HG03095 (cell line): ENCODE data around the gene MOV10.
A peak's percentile ranks its signal among the peaks of the same experiment; 100 is the strongest.

Experiments used
- ATAC-seq: cut with Tn5 transposase; IDR thresholded peaks from one replicate; pipeline ENCODE4 v1.9.1; 2021; ENCODE audit warnings: moderate library complexity; ENCODE audit not compliant: unreplicated experiment

MOV10 gene

DNA sequence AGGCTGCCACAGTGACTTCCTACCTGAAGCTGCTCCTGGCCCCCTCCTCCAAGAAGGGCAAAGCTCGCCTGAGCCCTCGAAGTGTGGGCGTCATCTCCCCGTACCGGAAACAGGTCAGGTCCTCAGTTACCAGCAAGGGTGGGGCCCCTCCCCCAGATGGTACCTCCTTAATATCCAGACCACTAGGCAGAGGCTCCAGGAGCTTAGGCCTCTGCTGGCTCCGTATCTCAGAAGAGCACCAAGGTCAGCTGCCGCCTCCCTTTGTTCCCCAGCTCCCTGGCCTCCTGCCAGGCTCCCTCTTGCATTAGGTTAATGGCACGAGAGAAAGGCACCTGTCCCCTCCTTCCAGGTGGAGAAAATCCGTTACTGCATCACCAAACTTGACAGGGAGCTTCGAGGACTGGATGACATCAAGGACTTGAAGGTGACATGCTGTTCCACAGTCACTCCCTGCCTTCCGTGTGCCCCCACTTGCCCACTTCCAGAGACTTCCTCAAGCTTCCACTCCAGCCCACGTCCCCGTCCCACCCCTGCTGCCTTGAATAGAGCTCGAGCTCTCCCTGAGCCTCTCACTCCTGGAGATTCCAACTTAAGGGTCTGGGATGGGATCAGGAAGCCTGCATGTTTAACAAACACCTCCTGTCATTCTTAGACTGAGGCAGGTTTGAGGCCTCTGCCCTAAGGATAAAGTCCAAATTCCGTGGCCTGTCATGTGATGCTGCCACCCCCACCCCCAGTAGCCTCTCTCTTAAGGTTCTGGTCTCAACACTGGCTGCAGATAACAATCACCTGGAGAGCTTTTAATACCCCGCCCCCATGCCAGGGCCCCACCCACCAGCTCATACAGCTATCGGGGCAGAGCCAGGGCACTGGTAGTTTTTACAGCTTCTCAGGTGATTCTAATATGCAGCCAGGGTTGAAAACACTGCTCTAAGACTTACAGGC, 24.2 kb downstream of the MOV10 start:
- ATAC-seq: no peak

DNA sequence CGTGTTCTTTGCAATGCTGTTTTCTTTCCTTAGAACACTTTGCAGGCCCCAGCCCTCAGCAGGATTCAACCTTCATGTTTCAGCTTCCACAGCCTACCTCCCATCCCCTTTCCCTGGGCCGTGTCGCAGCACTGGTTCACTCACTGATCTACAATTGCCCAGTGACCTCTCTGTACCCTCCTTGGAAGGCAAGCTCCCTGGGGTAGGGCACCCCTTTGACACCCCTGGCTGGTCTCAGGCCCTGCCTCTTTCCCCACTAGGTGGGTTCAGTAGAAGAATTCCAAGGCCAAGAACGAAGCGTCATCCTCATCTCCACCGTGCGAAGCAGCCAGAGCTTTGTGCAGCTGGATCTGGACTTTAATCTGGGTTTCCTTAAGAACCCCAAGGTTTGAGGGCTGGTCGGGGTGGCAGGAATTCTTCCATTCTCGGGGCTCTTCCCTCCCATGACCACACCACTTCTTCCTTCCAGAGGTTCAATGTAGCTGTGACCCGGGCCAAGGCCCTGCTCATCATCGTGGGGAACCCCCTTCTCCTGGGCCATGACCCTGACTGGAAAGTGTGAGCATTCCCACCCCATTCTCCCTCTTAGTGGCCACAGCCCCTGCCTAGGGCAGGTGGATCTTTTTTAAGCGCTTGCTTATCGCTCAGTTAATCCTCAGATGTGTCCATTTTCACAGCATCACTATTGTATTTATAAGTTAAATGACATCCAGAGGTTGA, 25.1 kb downstream of the MOV10 start:
- no peak for ATAC-seq

DNA sequence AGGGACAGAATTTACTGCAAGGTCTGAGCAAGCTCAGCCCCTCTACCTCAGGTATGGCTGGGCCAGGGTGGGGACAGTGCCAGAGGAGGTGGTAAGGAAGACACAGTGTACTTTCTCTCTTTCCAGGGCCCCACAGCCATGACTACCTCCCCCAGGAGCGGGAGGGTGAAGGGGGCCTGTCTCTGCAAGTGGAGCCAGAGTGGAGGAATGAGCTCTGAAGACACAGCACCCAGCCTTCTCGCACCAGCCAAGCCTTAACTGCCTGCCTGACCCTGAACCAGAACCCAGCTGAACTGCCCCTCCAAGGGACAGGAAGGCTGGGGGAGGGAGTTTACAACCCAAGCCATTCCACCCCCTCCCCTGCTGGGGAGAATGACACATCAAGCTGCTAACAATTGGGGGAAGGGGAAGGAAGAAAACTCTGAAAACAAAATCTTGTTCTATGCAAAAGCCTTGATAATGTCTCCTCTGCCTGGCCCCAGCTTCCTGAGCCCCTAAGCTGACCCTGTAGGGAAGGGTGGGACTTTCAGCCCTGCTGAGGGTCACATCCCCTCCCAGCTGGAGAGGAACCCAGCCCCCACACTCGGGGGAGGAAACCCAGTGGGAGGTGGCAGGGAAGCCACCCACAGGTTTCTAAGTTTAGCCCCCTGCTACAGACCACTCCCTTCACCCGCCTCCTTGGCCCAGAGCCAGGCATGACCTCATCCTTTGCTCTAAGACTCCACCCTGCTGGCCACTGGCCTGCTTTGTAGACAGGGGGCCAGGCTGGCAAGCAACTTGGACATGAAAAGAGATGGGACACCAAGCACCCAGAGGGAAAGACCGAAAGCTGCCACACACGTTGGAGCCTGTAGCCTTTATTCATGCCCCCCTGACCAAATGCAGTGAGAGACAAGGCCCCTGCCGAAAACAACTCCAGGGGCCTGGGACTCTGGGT, 26.1 kb downstream of the MOV10 start:
- ATAC-seq: no peak

DNA sequence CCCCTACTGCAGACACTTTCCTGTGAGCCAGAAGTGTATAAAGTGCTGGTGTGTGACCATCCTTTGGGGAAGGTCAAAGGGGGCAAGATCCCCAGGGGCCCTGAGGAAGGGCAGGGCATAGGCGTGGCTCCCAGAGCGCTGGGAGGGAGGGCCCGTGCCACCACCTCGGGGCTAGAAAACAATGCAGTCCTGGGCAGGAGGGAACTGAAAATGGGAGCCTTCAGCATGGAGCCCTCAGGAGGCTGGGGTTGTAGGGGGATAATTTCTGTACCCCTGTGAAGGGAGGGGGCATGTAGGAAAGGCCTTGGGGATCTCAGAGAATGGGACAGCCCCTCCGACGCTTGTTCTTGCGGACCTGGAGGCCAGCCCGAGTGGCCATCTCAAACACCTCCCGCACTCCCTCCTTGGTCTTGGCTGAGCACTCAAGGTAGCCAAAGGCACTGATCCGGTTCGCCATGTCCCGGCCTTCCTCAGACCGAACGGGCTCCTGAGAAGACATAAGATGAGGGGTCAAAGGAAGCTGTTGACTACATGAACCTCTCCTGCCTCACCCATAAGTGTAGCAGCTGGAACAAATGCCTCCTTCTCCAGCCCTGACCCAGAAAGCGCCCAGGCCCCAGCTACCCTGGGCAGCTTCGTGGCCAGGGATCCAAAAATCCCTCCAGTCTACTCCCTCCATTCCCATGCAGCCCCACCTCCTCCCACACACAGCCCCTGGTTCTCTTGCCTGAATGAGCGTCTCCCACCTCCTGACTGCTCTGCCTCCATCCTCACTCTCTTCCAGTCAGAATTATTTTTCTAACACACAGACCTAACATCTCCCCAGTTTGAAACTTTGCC, 27.0 kb downstream of the MOV10 start:
- no peak for ATAC-seq

DNA sequence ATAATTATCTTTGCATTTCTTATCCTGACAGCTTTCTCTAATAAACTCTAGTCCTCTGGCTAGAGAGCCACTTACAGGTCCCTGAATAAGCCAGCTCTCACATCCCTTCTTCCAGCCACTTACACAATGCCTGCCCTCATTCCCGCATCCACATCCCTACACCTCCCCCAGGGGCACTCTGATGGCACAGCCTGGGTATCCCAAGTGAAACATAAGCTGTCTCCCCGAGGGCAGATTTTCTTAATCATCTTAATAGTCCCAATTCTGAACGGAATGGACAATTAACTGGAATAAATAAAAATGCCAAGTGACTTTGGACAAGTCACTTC, 27.6 kb downstream of the MOV10 start:
- ATAC-seq: no peak

DNA sequence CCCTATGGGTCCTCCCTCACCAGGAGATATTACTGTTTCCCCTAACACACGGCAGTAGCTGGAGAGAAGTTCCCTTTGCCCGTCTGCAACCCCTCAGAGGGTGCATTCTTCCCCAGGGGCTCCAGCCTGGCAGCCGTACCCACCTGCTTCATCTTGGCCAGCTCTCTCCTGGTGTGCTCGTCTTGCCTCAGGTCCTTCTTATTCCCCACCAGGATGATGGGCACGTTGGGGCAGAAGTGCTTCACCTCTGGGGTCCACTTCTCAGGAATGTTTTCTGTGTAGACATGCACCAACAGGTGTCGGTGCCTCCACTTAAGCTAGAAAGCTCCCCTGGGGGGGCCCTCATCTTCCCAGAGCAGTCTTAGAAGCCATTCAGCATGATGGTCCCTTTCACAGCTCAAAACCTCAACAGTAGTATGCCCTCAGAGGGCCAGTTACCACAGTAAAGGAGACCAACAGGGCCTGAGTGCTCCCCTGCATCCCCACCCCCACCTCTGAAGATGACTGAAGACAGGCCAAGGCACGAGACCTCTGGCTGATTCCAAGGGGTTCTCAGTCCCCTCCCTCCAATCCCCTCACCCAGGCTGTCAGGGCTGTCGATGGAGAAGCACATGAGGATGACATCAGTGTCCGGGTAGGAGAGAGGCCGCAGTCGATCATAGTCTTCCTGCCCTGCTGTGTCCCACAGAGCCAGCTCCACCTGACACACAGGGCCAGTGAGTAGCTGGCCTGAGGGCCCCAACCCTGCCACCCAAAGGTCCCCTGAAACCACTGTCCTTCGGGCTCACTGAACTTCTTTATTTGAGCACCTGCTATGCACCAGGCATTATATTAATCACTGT, 28.2 kb downstream of the MOV10 start:
- no peak for ATAC-seq

DNA sequence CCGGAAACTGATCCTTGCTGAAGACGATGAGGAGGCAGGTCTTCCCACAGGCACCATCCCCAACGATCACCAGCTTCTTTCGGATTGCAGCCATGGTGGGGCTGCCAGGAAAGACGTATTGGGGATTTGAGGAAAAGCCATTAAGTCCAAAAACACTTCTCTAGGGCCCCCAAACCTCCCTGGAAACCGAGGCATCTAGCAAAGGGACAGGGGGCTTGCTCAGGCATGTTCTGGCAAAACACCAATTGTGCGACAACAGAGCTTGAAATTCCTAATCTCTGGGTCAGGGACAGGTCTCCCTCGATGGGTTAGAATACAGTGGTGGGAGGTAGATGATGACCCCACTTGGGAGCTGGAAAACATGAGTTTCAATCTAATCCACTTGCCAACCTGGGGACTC, 29.2 kb downstream of the MOV10 start:
- no peak for ATAC-seq

DNA sequence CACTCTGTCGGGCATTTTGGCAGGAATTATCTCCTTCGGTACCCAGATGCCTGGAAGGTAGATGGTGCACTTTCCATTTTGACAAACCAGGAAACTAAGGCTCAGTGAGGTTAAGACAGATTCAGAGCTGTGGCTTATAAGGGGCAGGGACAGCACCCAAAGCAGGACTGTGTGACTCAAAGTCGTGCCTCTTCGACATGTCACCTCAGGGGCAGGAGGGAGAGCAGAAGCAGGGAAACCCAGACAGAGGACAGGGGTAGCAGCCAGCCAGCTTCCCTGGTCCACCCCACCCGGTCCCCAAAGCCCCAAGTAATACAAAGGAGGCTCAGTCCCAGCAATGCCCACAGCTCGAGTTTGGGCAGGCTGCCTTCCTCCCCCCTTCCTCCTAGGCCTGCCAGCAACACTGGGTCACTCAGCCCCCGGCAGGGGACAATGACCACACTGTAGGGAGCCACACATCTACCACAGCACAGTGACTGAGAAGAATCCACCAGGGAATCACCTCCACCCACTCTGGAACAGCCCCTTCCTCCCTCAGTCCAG, 30.0 kb downstream of the MOV10 start:
- ATAC-seq: peak; percentile 1

DNA sequence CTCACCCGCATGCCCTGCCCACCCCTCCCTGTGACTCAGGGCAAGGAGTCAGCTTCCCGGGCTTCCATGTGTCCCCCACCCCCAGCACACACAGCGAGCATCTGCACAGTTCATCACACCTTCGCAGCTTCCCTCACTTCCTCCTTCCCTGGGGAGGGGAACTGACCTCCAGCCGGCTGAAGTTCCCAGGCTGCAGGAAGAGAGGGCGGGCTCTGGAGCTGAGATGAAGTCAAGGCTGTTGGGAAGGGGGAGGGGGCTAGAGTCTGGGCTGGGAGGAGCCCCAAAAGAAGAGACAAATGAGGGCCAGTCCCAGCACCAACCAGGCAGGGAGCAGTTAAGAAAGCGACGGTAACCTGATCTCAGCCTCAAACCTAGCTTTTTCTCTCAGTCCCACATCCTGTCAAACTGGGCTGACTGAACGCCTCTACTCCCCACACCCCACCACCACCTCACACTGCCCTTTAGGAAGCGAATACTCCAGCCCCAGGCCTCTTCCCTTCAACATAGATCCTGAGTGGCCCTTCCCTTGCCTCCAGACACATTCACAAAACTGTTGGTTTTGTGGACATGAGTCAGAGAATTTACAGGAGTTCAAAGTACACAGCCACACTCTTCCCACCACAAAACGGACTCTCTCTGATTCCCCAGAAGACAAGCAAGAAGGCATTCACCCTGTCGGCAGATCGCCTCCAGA, 30.6 kb downstream of the MOV10 start:
- ATAC-seq: peak; percentile 59

DNA sequence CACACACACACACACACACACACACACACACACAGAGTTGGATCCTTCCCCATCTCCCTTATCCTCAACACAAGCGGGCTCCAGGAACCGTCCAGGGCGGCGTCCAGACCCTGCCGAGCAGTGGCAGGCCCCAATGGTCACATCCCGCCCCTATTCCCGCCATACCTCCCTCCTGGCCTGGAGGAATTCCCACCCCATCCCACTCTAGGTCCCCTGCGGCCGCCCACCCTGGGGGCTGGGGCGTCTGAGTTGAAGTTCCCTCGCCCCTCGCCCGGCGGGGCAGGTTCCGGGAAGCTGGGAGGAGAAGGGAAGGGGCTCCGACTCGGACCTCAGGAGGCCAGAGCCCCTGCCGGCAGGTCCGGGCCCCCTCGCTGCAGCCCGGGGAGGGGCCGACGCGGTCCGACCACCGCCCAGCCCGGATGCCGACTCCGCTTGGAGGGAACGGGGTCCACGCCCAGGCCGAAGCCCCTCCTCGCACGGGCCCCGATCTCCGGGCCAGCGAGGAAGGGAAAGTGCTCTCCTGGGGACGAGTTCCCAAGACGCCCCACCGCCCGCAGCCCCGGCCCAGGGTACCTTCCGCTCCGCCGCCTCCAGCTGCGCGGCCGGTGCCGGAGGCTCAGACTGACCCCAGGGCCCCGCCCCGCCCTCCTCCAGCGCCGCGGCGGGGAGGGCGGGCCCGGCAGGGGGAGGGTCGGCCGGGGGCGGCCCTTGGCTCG, 32.2 kb downstream of the MOV10 start, which contains the start of gene RHOC:
TSS of gene RHOC (minus strand) at position 623 of the 716 bp plus-strand sequence. CDS start 3,328 bp downstream, outside the sequence.
- ATAC-seq: peak; percentile 57

DNA sequence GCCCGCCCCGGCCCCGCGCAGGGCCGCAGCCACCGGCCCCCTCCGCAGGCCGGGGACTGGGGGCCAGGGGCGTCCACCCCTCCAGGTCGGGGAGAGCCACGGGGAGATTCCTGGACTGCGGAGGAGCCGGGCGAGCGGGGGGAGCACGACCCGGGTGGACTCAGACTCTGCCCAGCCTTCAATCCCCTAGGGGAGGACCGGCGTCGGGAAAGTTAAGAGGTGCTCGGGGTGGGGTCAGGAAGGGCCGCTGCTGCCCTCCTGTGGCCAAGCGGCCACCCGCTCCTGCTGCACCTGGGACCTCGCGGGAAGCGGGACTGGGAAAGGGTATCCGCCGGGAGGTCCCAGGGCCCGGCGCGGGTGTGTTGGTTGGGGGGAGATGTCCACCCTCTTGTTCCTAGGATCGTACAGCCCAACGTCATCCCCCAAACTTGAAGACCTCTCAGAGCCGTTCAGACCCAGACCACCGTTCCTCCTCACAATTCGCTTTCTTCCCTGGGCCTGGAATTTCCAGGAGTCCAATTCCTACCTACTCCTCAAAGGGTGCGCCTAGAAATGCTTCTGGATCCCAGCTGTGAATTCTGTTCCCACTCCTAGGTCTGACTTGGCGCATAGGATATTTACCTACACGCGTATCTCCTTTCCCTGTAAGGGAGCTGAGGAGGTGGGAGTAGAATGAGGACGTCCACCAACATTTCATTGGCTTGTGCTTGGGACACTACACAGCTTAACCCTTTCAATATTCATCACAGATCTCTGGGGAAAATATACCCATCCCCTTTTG, 33.0 kb downstream of the MOV10 start:
- ATAC-seq: peak; percentile 47

DNA sequence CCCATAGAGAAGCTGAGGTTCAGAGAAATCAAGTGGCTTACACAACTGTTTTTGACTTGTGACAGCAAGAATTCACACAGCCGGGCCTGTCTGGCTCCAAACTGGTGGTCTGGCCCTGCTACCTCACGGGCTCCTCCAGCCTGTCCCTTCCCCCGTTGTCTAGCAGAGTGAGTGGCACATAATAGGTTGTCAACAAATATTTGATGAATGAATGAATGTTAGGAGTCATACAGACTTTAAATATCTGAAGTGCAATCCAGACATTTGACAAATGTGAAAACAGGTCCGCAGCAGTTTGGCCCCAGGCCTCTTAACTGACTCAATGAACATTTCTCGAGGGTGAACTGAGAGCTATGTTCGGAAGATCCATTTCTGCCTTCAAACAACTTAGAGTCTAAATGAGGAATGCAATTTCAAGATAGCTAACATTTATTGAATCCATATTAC, 33.6 kb downstream of the MOV10 start:
- ATAC-seq: no peak

DNA sequence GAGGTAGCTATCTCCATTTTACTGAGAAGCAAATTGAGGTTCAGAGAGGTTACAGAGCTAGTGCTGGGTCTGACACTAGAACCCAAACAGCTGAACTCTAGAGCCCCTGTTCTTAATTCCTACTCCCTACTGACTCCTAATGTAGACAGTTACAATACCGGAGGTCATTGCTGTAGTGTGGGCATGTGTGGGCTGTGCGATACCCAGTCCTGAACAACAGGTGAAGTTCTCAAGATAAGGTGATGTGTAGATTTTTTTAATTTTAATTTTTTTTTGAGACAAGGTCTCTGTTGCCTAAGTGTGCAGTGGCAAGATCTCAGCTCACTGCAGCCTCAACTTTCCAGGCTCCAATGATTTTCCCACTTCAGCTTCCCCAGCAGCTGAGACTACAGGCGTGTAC, 34.0 kb downstream of the MOV10 start:
- no peak for ATAC-seq

DNA sequence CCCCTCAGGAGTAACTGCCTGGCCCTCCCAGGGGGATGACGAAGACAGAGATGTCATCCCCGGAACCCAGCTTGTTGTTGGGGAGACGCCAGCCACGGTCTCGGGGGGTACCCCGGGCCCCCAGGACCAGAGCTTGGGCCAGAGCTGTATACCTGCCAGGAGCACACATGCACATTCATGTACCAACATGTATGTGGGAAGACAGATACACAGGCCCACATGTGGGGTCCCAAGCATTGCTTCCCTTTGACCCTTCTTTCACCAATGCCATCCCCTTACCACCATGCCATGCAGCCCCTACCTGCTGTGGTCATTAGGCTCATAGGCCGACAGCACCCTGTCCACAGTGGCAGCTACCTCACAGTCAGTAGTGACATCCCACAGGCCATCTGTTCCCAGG, 35.7 kb downstream of the MOV10 start:
- no peak for ATAC-seq

DNA sequence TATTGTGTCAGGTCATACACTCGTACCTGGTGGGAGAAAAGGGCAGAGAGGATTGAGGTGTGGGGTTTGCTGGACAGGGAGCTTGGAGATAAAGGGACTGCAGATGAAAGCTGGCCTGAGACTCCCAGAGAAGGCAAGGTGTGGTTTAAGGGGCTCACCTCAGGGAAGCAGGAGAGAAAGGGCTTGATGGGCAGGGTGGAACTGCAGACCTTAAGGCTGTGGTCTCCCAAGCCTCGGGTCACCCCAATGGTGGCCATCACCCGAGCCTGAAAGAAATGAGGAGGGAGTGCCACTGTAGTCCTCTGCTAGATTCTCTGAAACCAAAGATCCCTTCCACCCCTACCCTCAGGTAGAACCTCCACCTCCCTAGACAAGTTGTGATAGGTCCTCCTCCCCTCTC, 36.1 kb downstream of the MOV10 start:
- no peak for ATAC-seq

DNA sequence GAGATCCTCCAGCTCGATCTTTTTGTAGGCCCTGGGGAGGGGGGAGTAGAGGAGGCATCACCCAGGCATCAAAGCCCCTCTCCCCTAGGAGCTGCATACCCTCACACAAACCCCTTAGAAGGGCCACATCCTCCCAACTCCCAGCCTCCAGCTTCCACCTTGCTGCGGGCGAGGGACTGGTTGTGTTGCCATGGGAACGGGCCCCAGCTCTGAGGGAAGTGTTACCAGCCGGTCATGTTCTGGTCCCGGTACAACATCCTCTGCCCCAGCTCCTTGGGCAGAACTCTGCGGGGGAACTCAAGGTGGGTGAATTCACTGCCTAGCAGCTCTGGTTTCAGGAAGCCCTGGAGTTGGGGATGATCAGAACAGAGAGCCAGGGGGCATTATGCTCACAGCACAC, 36.6 kb downstream of the MOV10 start:
- ATAC-seq: no peak

DNA sequence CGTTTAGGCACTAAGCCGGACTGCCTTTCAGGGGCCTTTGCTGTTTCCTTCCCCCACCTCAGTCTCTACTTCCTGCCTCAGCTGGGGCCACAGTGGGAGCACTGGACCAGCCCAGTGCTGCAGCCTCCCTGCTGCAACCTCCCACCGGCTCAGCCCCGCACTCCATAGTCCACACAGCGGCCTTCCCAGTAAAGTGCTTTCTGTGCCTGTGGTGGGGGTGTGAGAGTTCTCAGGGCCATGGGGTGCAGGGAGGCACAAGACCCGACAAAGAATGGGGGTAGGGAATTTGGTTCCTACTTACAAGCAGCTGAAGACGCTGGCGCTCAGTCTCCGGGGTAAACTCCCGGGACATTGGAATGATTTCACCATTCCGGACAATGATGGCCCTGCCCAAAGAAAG, 37.2 kb downstream of the MOV10 start:
- ATAC-seq: no peak
